NT2/D1 (cell line): ENCODE data around the gene SLFN14.

Experiments
- DNase-seq: peaks from one replicate; pipeline ENCODE4 v3.0.0-alpha.2; 2011; ENCODE audit warnings: low read depth, low spot score
- H3K27me3 ChIP-seq: 2 replicates; pipeline ENCODE4 v1.6.0; 2011; ENCODE audit warnings: mild to moderate bottlenecking; ENCODE audit not compliant: insufficient read length, insufficient read depth
- H3K36me3 ChIP-seq: 2 replicates; pipeline ENCODE4 v1.6.1; 2011; ENCODE audit warnings: mild to moderate bottlenecking, low read length, mixed read lengths; ENCODE audit not compliant: insufficient read depth, insufficient read length
- H3K4me1 ChIP-seq: 2 replicates; pipeline ENCODE4 v1.5.1; 2011; ENCODE audit not compliant: insufficient read depth, insufficient read length
- H3K4me3 ChIP-seq: 2 replicates; pipeline ENCODE4 v1.5.1; 2011; ENCODE audit warnings: low read depth; ENCODE audit not compliant: insufficient read length
- H3K9ac ChIP-seq: 2 replicates; pipeline ENCODE4 v1.6.0; 2011; ENCODE audit warnings: low read depth; ENCODE audit not compliant: insufficient read length
- H3K9me3 ChIP-seq: 2 replicates; pipeline ENCODE4 v1.5.1; 2011; ENCODE audit warnings: mild to moderate bottlenecking, low read length; ENCODE audit not compliant: insufficient read depth
- SUZ12 ChIP-seq: IDR thresholded peaks from 2 replicates; pipeline ENCODE4 v1.6.1; 2011; ENCODE audit not compliant: insufficient read length, insufficient read depth; ENCODE audit errors: extremely low read depth
- YY1 ChIP-seq: IDR thresholded peaks from 2 replicates; pipeline ENCODE4 v1.6.1; 2011; ENCODE audit not compliant: insufficient read length, insufficient read depth
- ZNF274 ChIP-seq: IDR thresholded peaks from 2 replicates; pipeline ENCODE4 v1.6.1; 2011; ENCODE audit warnings: mild to moderate bottlenecking, low read depth, low read length

Gene SLFN14

DNA sequence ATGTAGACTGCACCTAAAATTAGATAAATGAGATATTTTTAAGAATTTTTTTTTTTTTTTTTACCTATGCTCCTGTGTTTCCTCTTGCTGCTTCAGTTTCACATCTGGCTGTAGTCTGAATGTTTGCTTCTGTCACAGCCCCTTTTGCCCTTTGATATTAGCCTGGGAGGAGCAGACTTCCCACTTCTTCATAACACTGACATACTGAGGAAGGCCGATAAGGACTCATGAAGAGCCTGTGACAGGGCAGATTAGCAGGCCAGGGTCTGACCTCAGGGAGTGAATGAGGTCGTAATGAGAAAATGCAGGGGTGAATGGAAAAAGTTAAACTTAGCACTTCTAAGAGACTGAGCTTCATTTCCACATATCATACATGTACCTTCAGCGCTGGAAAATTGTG, at the start of gene SLFN14:
Gene SLFN14 (minus strand): TSS at position 117 of the 400 bp plus-strand sequence. CDS start 2,757 bp downstream, outside the sequence.
- Histone ChIP-seq H3K9ac (no peak within 1 kb of the TSS), H3K36me3 (no peaks in the 10 kb centered on the region), H3K4me3 (no peak within 1 kb of the TSS), H3K9me3 (no peaks in the 10 kb centered on the region), H3K4me1 (no peaks in the 10 kb centered on the region), H3K27me3 (no peaks in the 10 kb centered on the region)
- TF ChIP-seq SUZ12 (no peak), YY1 (no peak), ZNF274 (no peak)
- DNase-seq, result no peak

DNA sequence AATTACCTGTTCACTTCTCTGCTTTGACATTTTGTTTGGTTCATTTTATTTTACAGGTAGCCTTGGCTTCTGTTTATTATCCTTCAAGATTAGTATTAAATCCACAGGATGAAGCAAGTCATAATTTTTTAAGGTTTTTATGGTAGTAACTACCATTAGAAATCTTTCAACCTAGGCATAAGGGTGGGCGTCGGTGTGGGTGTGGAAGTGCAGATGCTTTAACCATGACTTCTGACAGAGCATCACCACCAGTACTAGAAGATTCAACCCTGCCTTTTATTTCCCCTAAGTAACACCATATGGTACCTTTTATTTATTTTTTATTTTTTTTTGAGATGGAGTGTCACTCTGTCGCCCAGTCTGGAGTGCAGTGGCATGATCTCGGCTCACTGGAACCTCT, 49.2 kb upstream of the SLFN14 start:
- H3K27me3 ChIP-seq, result no peaks in the 10 kb centered on the region
- DNase-seq, result no peak
- H3K9me3 ChIP-seq, result no peaks in the 10 kb centered on the region
- no peak overlapping the region for H3K4me3 ChIP-seq
- no peak overlapping the region for H3K9ac ChIP-seq
- peaks cover 66% of the 10 kb centered on the region for H3K36me3 ChIP-seq
- H3K4me1 ChIP-seq, result no peaks in the 10 kb centered on the region
- no peak for TF ChIP-seq ZNF274
- TF ChIP-seq SUZ12, result no peak
- no peak for TF ChIP-seq YY1

DNA sequence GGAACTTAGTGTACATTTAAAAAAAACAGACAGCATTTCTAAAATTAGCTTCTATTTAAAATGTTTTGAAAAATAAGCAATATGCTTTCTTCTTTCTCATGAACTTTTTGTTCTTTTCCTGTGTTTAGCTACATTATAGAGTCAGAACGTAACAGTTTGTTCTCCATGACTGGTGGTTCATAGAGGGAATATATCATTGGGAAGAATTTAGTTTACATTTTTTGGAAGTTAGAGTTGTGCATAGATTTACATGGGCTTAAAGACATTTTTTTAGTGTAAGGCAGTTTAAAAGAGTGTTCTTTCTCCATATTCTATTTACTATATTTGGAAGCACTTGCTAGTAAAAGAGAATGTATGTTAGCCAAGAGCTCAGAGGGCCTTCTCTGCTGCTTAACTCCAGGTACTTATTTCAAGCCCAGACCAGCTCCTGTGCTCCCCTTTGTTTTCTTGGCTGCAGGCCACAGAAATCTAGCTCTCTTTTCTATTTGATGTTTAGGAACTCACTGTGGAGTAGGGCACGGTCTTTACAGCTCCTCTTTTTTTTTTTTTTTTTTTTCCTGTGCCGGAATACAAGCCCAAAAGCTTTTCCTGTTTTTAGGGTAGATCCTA, 46.7 kb upstream of the SLFN14 start:
- Histone ChIP-seq H3K4me3 (no peak overlapping the region), H3K9me3 (no peaks in the 10 kb centered on the region), H3K9ac (no peak overlapping the region), H3K4me1 (no peaks in the 10 kb centered on the region), H3K36me3 (peaks cover 68% of the 10 kb centered on the region), H3K27me3 (no peaks in the 10 kb centered on the region)
- no peak for DNase-seq
- TF ChIP-seq YY1 (no peak), SUZ12 (no peak), ZNF274 (no peak)

DNA sequence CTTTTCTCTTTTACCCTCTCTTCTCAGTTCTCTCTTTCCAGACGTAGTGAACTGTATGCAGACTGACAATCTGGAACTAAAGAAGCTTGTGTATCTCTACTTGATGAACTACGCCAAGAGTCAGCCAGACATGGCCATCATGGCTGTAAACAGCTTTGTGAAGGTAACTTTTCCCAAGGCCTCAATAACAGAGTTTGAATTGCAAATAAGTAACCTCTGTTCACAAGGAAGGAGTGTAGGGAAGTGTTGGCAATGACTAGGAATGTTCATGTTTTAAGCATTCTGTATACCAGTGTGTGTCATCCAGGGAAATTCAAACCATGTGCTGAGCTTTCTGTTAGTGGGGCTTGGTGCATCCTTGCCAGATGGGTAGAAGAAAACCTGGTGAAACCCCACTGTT, 45.1 kb upstream of the SLFN14 start:
- Histone ChIP-seq H3K36me3 (peaks cover 68% of the 10 kb centered on the region), H3K9me3 (no peaks in the 10 kb centered on the region), H3K4me3 (no peak overlapping the region), H3K27me3 (no peaks in the 10 kb centered on the region), H3K4me1 (no peaks in the 10 kb centered on the region), H3K9ac (no peak overlapping the region)
- TF ChIP-seq SUZ12, result no peak
- no peak for TF ChIP-seq YY1
- no peak for TF ChIP-seq ZNF274
- DNase-seq, result no peak

DNA sequence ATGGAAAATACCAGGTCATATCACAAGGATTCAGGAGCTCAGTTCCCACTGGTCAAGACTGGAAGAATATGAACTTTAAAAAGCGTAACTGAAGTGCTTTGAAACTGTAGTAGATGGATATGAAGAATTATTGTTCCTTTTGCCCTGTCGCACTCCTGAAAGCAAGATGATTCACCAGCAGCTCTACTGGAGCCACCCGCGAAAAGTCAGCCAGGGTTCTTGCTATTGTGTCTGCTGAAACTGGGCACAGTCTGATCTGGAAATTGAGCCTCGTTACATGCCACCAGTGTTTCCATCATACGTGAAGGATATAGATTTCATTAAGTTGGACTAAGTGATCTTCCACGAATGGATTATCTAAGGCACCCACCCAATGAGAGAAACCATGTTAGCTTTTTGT, 43.1 kb upstream of the SLFN14 start:
- Histone ChIP-seq H3K9ac (no peak overlapping the region), H3K9me3 (no peaks in the 10 kb centered on the region), H3K4me3 (no peak overlapping the region), H3K36me3 (peaks cover 73% of the 10 kb centered on the region), H3K4me1 (no peaks in the 10 kb centered on the region), H3K27me3 (no peaks in the 10 kb centered on the region)
- TF ChIP-seq ZNF274 (no peak), YY1 (no peak), SUZ12 (no peak)
- no peak for DNase-seq

DNA sequence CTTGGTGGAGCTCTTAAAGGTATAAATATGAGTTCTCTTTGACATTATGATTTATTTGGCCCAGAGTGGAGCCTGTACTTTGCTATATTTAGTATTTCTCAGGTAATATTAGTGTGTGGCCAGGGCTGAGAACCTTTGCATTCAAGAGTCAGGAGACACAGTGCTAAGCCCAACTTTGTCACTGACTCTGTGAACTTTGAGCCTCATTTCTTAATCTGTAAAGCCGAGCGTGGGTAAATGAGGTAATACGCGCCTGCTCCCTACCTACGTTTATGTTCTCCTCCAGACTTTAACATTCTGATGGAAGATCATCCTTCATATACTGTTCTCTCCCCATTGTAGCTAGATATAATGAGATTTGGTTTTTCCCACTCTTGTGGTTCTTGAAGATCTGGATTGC, 37.0 kb upstream of the SLFN14 start:
- no peak for TF ChIP-seq ZNF274
- TF ChIP-seq YY1, result no peak
- TF ChIP-seq SUZ12, result no peak
- Histone ChIP-seq H3K36me3 (peaks cover 84% of the 10 kb centered on the region), H3K27me3 (no peaks in the 10 kb centered on the region)

DNA sequence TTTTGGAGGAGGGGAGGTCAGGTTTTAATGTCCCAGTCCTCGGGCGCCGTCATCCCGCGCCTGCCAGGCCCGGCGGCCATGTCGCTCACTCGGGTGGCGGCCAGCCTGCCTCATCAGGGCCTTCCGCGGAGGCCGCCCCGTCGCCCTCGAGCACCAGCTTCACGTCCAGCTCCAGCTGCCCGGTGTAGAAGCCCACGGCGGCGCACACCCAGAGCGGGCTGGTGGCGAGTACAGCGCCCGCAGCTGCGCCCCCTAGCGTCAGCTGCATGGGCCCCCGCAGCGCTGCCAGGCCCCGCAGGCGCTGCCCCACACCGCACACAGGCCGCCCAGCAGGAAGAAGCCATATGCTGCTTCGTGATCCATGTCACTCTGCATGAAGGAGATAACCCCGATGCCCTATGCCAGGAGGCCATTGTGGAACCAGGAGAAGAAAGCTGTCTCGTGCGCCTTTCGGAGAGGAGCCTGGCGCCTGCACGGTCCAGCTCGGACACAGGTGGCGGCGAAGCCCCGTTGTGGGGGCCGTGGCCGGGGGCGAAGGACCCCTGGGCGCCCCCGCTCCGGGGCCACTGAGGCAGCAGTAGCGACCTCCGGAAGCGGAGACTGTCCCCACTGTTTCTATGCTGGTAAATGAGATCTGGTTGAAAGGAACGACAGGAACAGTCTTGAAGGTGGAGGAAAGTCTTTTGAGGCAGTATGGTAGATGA, 36.1 kb upstream of the SLFN14 start:
- no peak for DNase-seq
- TF ChIP-seq SUZ12 (no peak), YY1 (no peak)
- peaks cover 77% of the 10 kb centered on the region for H3K36me3 ChIP-seq
- H3K9me3 ChIP-seq, result no peaks in the 10 kb centered on the region
- no peaks in the 10 kb centered on the region for H3K4me1 ChIP-seq
- H3K27me3 ChIP-seq, result no peaks in the 10 kb centered on the region
- H3K4me3 ChIP-seq, result no peak overlapping the region
- no peak overlapping the region for H3K9ac ChIP-seq

More for the DNA sequence above, 37.0 kb upstream of the SLFN14 start:
- Histone ChIP-seq H3K4me3 (no peak overlapping the region), H3K9me3 (no peaks in the 10 kb centered on the region), H3K4me1 (no peaks in the 10 kb centered on the region), H3K9ac (no peak overlapping the region)
- DNase-seq, result no peak
